WTC11 (cell line): ENCODE results near the gene TTLL12.

Source experiments
- CTCF ChIP-seq: fragments of 200-600 bp; IDR thresholded peaks from 2 replicates; pipeline ENCODE4 v1.8.0; 2022; ENCODE audit warnings: antibody characterized with exemption
- FOXP4 ChIP-seq: sonication (generic); formaldehyde crosslinking; IDR thresholded peaks from 2 replicates; pipeline ENCODE4 v1.8.0; 2022; ENCODE audit warnings: mild to moderate bottlenecking, missing genetic modification reagents
- HMGA2 ChIP-seq: fragments of 250-450 bp; sonication (Bioruptor Pico); IDR thresholded peaks from 2 replicates; pipeline ENCODE4 v1.4.0; 2021; ENCODE audit warnings: mild to moderate bottlenecking, moderate library complexity
- NFYB ChIP-seq: sonication (generic); formaldehyde crosslinking; conservative IDR thresholded peaks from 2 replicates; pipeline ENCODE4 v1.8.0; 2022; ENCODE audit warnings: low read depth, missing genetic modification reagents
- ZNF138 ChIP-seq: sonication (generic); formaldehyde crosslinking; conservative IDR thresholded peaks from 2 replicates; pipeline ENCODE4 v1.8.1; 2022; ENCODE audit warnings: mild to moderate bottlenecking, moderate library complexity, missing genetic modification reagents
- ZNF317 ChIP-seq: sonication (generic); formaldehyde crosslinking; IDR thresholded peaks from 2 replicates; pipeline ENCODE4 v1.8.1; 2023; ENCODE audit warnings: low read depth, mild to moderate bottlenecking, moderate library complexity, missing genetic modification reagents, borderline replicate concordance
- TF ChIP-seq, protein P1 (sequence below): sonication (generic); formaldehyde crosslinking; IDR thresholded peaks from 2 replicates; pipeline ENCODE4 v1.8.0; 2022; ENCODE audit warnings: mild to moderate bottlenecking, missing genetic modification reagents
- TF ChIP-seq, protein P2 (sequence below): sonication (generic); formaldehyde crosslinking; IDR thresholded peaks from 2 replicates; pipeline ENCODE4 v1.8.1; 2023; ENCODE audit warnings: mild to moderate bottlenecking, missing genetic modification reagents, moderate library complexity
- TF ChIP-seq, protein P3 (sequence below): sonication (generic); formaldehyde crosslinking; IDR thresholded peaks from 2 replicates; pipeline ENCODE4 v1.8.0; 2023; ENCODE audit warnings: missing genetic modification reagents, mild to moderate bottlenecking, borderline replicate concordance
- TF ChIP-seq, protein P4 (sequence below): sonication (generic); formaldehyde crosslinking; conservative IDR thresholded peaks from 2 replicates; pipeline ENCODE4 v1.8.1; 2022; ENCODE audit warnings: mild to moderate bottlenecking, missing genetic modification reagents

GRCh38 chr22:43205261-43205691 lies 18.3 kb upstream of the TTLL12 start:
- TF ChIP-seq CTCF (no peak), FOXP4 (no peak), HMGA2 (CRISPR knock-in tag) (no peak), NFYB (no peak), ZNF317 (CRISPR knock-in tag) (no peak), ZNF138 (CRISPR knock-in tag) (no peak)
- TF ChIP-seq, protein P1, sequence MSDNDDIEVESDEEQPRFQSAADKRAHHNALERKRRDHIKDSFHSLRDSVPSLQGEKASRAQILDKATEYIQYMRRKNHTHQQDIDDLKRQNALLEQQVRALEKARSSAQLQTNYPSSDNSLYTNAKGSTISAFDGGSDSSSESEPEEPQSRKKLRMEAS (CRISPR knock-in tag), result no peak
- TF ChIP-seq, protein P2, sequence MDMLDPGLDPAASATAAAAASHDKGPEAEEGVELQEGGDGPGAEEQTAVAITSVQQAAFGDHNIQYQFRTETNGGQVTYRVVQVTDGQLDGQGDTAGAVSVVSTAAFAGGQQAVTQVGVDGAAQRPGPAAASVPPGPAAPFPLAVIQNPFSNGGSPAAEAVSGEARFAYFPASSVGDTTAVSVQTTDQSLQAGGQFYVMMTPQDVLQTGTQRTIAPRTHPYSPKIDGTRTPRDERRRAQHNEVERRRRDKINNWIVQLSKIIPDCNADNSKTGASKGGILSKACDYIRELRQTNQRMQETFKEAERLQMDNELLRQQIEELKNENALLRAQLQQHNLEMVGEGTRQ (CRISPR knock-in tag), result no peak
- TF ChIP-seq, protein P3, sequence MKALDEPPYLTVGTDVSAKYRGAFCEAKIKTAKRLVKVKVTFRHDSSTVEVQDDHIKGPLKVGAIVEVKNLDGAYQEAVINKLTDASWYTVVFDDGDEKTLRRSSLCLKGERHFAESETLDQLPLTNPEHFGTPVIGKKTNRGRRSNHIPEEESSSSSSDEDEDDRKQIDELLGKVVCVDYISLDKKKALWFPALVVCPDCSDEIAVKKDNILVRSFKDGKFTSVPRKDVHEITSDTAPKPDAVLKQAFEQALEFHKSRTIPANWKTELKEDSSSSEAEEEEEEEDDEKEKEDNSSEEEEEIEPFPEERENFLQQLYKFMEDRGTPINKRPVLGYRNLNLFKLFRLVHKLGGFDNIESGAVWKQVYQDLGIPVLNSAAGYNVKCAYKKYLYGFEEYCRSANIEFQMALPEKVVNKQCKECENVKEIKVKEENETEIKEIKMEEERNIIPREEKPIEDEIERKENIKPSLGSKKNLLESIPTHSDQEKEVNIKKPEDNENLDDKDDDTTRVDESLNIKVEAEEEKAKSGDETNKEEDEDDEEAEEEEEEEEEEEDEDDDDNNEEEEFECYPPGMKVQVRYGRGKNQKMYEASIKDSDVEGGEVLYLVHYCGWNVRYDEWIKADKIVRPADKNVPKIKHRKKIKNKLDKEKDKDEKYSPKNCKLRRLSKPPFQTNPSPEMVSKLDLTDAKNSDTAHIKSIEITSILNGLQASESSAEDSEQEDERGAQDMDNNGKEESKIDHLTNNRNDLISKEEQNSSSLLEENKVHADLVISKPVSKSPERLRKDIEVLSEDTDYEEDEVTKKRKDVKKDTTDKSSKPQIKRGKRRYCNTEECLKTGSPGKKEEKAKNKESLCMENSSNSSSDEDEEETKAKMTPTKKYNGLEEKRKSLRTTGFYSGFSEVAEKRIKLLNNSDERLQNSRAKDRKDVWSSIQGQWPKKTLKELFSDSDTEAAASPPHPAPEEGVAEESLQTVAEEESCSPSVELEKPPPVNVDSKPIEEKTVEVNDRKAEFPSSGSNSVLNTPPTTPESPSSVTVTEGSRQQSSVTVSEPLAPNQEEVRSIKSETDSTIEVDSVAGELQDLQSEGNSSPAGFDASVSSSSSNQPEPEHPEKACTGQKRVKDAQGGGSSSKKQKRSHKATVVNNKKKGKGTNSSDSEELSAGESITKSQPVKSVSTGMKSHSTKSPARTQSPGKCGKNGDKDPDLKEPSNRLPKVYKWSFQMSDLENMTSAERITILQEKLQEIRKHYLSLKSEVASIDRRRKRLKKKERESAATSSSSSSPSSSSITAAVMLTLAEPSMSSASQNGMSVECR (CRISPR knock-in tag), result no peak
- TF ChIP-seq, protein P4, sequence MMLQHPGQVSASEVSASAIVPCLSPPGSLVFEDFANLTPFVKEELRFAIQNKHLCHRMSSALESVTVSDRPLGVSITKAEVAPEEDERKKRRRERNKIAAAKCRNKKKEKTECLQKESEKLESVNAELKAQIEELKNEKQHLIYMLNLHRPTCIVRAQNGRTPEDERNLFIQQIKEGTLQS (CRISPR knock-in tag), result no peak
